GM11168 (cell line): ENCODE measurements around the gene TRPV3.
"Not testable (repeated sequence)": the region's sequence is repeated elsewhere in the genome, so short reads cannot be mapped to it uniquely, and the experiment has no call there.

ENCODE experiments used
- in situ Hi-C: fragments of 300-500 bp; cut with MboI; formaldehyde crosslinking; loops from one replicate; pipeline ENCODE4 v1.12.0; 2022; ENCODE audit warnings: low sequenced_read_pairs; ENCODE audit not compliant: unreplicated experiment

The TRPV3 gene

GRCh38 chr17:3485481-3486068 is 72.0 kb downstream of the TRPV3 start:
- in situ Hi-C loops, result no loop called here

- in situ Hi-C loops, result no loop called here
Measured at GRCh38 chr17:3482852-3483251, 74.8 kb downstream of the TRPV3 start.

- in situ Hi-C loops, result no loop called here
Measured at GRCh38 chr17:3479988-3480387, 77.6 kb downstream of the TRPV3 start.

- in situ Hi-C loops, result no loop called here
Measured at GRCh38 chr17:3475812-3476610, 81.6 kb downstream of the TRPV3 start, which contains the start of gene ASPA. ASPA (plus strand) TSS chr17:3475997; CDS start chr17:3476160, 163 bp downstream.

- in situ Hi-C loops, result no loop called here
Measured at GRCh38 chr17:3475251-3475685, 82.3 kb downstream of the TRPV3 start.

- in situ Hi-C loops, result no loop called here
Measured at GRCh38 chr17:3474212-3474611, 83.4 kb downstream of the TRPV3 start.

GRCh38 chr17:3472137-3472536 is 85.5 kb downstream of the TRPV3 start:
- in situ Hi-C loops, result no loop called here

GRCh38 chr17:3471599-3471998 is 86.0 kb downstream of the TRPV3 start, which contains the start of gene SPATA22:
SPATA22 (minus strand) TSS chr17:3471819; CDS start chr17:3469325, 2,494 bp downstream.
- in situ Hi-C loops, result no loop called here

GRCh38 chr17:3469529-3469928 is 88.1 kb downstream of the TRPV3 start:
- in situ Hi-C loops, result no loop called here

- in situ Hi-C loops, result not testable (repeated sequence)
Measured at GRCh38 chr17:3466355-3466754, 91.3 kb downstream of the TRPV3 start.
